K562 (cell line): ENCODE measurements around the gene BICC1.

Experiments
- CTCF ChIP-seq, 3 experiments: IDR thresholded peaks in 2 of 3; conservative IDR thresholded peaks in 1 of 3; 2 replicates each; pipeline ENCODE4 v1.5.1; 2011 to 2012; ENCODE audit warnings: low read length in 3 of 3, mild to moderate bottlenecking in 3 of 3, control low read depth in 2 of 3, improper control_type of control experiment in 1 of 3, inconsistent platforms in 1 of 3, low read depth in 1 of 3, mixed read lengths in 1 of 3, moderate library complexity in 1 of 3; ENCODE audit not compliant: insufficient read depth in 2 of 3
- ETS1 ChIP-seq: conservative IDR thresholded peaks from 2 replicates; pipeline ENCODE4 v1.6.1; 2011; ENCODE audit warnings: low read depth, mild to moderate bottlenecking, low read length; ENCODE audit not compliant: control insufficient read depth
- MXI1 ChIP-seq: IDR thresholded peaks from 2 replicates; pipeline ENCODE4 v1.6.1; 2011; ENCODE audit warnings: low read depth, mild to moderate bottlenecking, improper control_type of control experiment, low read length
- POLR2A ChIP-seq: fragments of 450-650 bp; conservative IDR thresholded peaks from 2 replicates; pipeline ENCODE4 v1.6.1; 2016
- POLR2AphosphoS5 ChIP-seq: IDR thresholded peaks from 2 replicates; pipeline ENCODE4 v1.6.1; 2011; ENCODE audit warnings: mild to moderate bottlenecking, low read depth, low read length, moderate library complexity; ENCODE audit not compliant: control insufficient read depth, insufficient read depth
- RFX1 ChIP-seq: fragments of 450-650 bp; IDR thresholded peaks from 2 replicates; pipeline ENCODE4 v1.6.1; 2016; ENCODE audit warnings: mild to moderate bottlenecking, moderate library complexity
- XRCC4 ChIP-seq: IDR thresholded peaks from one replicate; pipeline ENCODE4 v1.6.1; 2011; ENCODE audit not compliant: insufficient read depth, insufficient read length; ENCODE audit errors: extremely low read depth
- ZNF12 ChIP-seq: sonication (generic); formaldehyde crosslinking; IDR thresholded peaks from 2 replicates; pipeline ENCODE4 v1.4.0; 2020; ENCODE audit warnings: mild to moderate bottlenecking, missing genetic modification reagents
- ZNF780A ChIP-seq: fragments of 250-450 bp; sonication (Bioruptor Pico); IDR thresholded peaks from 2 replicates; pipeline ENCODE4 v1.5.0; 2021; ENCODE audit warnings: mild to moderate bottlenecking

- TF ChIP-seq MXI1 (no peak), POLR2AphosphoS5 (no peak), ZNF12 (CRISPR knock-in tag) (no peak), CTCF (IDR thresholded peaks at IDR 0.05 in 2 of 3, conservative IDR thresholded peaks at IDR 0.05 in 1 of 3; ENCODE audit: insufficient read depth in 2 of 3, low read depth in 1 of 3, low read length in 3 of 3) (no peak), RFX1 (no peak), XRCC4 (no peak), POLR2A (no peak), ETS1 (no peak), ZNF780A (CRISPR knock-in tag) (no peak)
Observed at GRCh38 chr10:58734664-58735063, 222.0 kb downstream of the BICC1 start.
